ENCODE data around the gene MZT2B.
A peak's percentile ranks its signal among the peaks of the same experiment; 100 is the strongest.
"Not testable (repeated sequence)": the region's sequence is repeated elsewhere in the genome, so short reads cannot be mapped to it uniquely, and the experiment has no call there.

The MZT2B gene

GRCh38 chr2:130180404-130181324 lies 1.4 kb upstream of the MZT2B start:
- not testable (repeated sequence) for DNase-seq

- DNase-seq: peak; percentile 96
Observed at GRCh38 chr2:130181325-130181879, 660 bp upstream of the MZT2B start, which contains the start of gene SMPD4. Gene SMPD4, minus strand, starts transcription at chr2:130181602. Its CDS starts 5,010 bp downstream, at chr2:130176592.

DNA sequence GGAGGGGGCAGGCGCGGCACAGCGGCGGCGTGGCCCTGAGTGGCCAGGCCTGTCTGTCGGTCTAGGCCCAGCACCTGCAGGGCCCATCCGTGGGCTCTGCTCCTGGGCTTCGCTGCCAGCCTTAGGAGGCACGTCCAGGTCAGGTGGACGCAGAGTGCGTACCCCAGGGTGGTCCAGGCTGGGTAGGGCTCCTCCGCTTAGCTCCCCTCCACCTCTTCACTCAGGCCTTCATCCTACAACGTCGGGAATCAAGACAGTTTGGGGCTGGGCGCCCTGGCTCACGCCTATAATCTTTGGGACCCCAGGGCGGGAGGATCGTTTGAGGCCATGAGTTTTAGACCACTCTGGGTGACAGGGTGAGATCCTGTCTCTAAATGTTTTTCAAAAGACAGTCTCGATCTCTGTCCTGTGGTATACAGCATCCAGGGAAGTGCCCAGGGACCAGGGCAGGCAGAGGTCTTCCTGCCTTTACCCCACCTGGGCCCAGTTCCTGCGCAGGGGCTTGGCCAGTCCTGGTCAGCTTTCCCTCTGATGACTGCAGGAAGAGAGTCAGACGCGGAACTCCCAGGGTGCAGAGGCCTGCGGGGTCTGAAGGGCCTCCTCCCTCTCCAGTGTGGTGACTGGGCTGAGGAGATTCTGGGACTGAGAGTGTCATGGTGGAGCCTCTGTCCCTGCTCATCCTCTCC lies 907 bp downstream of the MZT2B start:
- DNase-seq: not testable (repeated sequence)

GRCh38 chr2:130183512-130184373 lies 1.7 kb downstream of the MZT2B start:
- no peak for DNase-seq

GRCh38 chr2:130185436-130185835 lies 3.4 kb downstream of the MZT2B start:
- DNase-seq: no peak

DNA sequence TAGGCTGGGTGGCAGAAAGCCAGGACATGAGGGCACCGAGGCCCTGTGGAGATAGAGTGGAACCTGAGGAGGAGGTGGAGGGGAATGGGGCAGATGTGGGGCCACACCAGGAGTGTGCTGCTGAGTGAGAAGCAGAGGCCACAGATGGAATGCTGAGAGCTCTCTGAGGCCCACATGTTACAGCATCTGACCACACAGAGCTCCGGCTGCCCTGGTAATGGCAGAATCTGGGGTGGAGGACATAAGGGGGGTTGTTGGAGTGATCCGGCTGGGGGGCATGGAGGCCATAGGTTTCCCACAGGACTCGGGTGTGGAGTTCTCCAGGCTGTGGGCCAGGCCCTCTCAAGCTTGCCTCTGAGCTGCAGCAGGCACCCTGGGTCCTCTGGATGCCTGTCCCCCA lies 3.8 kb downstream of the MZT2B start:
- no peak for DNase-seq

GRCh38 chr2:130186391-130186790 lies 4.3 kb downstream of the MZT2B start:
- no peak for DNase-seq

DNA sequence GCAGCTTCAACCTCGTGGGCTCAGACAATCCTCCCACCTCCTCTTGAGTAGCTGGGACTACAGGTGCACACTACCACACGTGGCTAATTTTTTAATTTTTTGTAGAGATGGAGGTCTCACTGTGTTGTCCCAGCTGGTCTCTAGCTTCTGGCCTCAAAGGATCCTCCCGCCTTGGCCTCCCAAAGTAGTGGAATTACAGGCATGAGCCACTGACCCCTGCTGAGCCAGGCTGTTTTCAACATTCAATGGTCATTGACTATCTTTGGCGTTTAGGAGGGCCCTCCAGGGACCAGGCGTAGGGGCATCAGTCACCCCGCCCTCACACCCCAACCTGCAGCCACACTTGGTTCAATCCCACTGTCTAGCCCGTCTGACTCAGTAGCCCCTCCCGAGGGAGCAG lies 5.2 kb downstream of the MZT2B start:
- no peak for DNase-seq

GRCh38 chr2:130187859-130188792 lies 6.1 kb downstream of the MZT2B start:
- not testable (repeated sequence) for DNase-seq

- DNase-seq: not testable (repeated sequence)
Observed at GRCh38 chr2:130188958-130189357, 6.9 kb downstream of the MZT2B start.

GRCh38 chr2:130190237-130190636 lies 8.2 kb downstream of the MZT2B start:
- no peak for DNase-seq

DNA sequence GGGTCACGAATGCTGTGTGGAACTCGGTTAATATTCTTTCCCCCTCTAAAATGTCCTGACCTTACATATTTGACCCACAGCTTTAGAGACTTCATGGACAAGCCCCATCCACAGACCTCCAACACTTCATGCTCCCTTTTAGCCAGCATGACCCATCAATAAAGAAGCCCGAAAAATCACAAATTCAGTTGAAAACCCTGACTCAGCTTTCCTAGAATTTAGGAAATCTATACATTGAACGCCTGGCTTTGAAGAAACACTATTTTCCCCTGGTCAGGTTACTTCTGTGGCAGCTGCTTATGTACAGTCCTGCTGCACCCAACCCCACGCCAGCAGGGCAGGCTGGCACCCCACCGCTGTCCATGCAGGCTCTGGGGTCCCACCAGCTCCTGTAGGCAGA lies 9.3 kb downstream of the MZT2B start:
- not testable (repeated sequence) for DNase-seq

GRCh38 chr2:130192451-130192850 lies 10.4 kb downstream of the MZT2B start:
- DNase-seq: not testable (repeated sequence)

DNA sequence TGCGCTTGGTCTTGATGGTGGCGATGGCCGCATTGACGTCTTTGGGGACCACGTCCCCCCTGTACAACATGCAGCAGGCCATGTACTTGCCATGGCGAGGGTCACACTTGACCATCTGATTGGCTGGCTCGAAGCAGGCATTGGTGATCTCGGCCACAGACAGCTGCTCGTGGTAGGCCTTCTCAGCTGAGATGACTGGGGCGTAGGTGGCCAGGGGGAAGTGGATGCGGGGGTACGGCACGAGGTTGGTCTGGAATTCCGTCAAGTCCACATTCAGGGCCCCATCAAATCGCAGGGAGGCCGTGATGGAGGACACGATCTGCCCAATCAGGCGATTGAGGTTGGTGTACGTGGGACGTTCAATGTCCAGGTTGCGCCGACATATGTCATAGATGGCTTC lies 11.8 kb downstream of the MZT2B start:
- DNase-seq: not testable (repeated sequence)

- DNase-seq: not testable (repeated sequence)
Observed at GRCh38 chr2:130195089-130195635, 13.1 kb downstream of the MZT2B start.

GRCh38 chr2:130196052-130196451 lies 14.0 kb downstream of the MZT2B start:
- not testable (repeated sequence) for DNase-seq

- no peak for DNase-seq
Observed at GRCh38 chr2:130198343-130198742, 16.3 kb downstream of the MZT2B start, which contains the start of gene TUBA3E. Gene TUBA3E, minus strand, starts transcription at chr2:130198439. Its CDS starts 79 bp downstream, at chr2:130198360.

GRCh38 chr2:130202518-130202917 lies 20.5 kb downstream of the MZT2B start:
- not testable (repeated sequence) for DNase-seq

DNA sequence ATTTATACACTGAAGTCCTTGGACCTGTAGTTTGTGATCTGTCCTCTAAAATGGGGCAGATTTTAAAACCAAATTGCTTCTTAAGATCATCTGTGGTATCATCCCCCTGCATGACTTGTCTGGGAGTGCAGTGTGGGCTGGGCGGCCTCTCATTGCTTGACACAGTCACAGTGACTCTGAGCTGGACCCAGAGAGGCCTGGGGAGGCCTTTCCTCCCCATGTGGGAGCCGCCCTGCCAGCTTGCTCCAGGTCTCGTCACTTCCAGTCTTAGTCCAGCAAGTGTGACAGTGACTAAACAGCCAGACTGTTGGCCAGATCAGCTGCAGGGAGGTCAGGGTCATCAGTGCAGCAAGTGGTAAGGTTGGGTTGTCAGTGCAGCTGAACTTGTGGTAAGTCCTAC lies 21.1 kb downstream of the MZT2B start:
- DNase-seq: not testable (repeated sequence)

DNA sequence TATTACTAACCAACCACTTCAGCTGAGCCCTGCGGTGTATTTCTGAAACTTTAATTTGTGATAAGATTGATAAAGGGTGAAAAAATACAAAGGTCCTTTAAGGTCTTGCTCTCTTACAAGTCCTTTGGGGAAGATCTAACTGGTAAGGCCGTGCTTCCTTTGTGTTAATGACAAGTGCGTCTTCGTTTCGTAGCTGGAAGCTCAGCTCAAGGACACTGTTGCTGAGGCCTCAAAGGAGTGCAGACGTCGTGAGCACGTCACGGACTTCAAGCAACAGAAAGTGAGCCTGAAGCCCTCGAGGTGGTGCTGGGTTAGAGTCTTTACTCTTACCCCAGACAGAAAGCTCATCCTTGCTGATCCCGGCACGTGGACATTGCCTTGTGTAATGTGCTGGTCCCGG lies 25.0 kb downstream of the MZT2B start:
- not testable (repeated sequence) for DNase-seq

GRCh38 chr2:130219147-130219546 lies 37.1 kb downstream of the MZT2B start:
- DNase-seq: not testable (repeated sequence)
